IPS-NIHi11 (cell line): ENCODE results near the gene CENPP.

Source experiments
- DNase-seq: peaks from one replicate; pipeline ENCODE4 v3.0.0; 2012; ENCODE audit warnings: mixed read lengths, low spot score

CENPP gene

GRCh38 chr9:92659601-92660000, 333.8 kb downstream of the CENPP start:
- peak; percentile 45 for DNase-seq

- no peak for DNase-seq
Measured at GRCh38 chr9:92660266-92660665, 334.5 kb downstream of the CENPP start.

GRCh38 chr9:92661127-92661526, 335.4 kb downstream of the CENPP start:
- DNase-seq, result no peak

DNA sequence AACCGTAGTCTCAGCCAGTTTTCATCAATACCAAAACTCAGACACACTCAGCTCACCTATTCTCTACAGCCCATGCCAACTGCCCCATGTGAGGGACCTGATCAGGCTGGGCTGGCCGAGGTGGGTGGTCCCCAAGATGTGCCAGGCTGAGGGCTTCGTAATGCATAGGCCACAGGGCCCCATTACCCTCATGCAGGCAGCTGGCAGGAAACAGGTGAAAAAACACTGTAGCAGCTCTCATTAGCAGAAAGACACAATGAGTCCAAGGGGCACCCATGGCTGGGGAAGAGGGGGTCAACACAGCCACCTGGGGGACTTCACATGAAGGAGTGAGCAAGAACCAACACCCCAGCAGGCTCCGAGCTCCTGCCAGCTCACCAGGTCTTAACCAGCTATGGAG, 336.0 kb downstream of the CENPP start:
- DNase-seq, result no peak

DNA sequence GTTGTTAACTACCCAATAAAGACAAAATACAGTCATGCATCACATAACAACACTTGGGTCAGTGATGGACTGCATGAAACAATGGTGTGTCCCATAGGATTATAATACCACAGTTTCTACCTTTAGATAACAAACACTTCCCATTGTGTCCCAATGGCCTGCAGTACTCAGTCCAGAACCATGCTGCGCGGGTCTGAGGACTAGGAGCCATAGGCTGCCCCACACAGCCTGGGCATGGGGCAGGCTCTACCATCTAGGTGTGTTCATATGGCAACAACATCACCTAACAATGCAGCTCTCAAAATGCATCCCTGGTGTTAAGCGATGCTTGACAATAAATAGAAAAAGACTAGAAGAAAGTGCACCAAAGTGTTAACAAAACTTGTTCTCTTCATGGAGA, 337.4 kb downstream of the CENPP start:
- no peak for DNase-seq

DNA sequence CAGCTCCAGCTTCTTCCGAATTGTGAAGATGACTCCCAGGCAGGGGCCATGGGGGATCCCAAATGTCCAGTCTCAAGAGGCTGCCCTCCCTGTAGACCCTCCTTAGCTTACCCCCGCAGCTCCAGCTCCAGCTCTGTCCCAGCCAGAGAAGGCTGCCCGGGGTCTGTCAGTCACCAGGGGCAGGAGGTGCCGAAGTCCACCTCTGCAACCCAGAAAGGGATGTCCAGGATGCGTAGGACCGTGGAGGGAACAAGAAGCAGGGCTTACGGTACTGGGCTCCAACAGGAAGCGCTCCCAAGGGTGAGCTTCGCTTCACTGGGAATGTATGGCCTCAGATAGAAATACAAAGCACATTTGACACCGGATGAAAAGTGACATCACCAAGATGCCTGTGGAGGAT, 338.2 kb downstream of the CENPP start:
- no peak for DNase-seq

GRCh38 chr9:92664394-92665152, 338.8 kb downstream of the CENPP start:
- DNase-seq, result no peak

- no peak for DNase-seq
Measured at GRCh38 chr9:92665836-92666235, 340.1 kb downstream of the CENPP start.

- no peak for DNase-seq
Measured at GRCh38 chr9:92666236-92666635, 340.5 kb downstream of the CENPP start.

GRCh38 chr9:92666912-92667532, 341.3 kb downstream of the CENPP start:
- DNase-seq, result no peak

DNA sequence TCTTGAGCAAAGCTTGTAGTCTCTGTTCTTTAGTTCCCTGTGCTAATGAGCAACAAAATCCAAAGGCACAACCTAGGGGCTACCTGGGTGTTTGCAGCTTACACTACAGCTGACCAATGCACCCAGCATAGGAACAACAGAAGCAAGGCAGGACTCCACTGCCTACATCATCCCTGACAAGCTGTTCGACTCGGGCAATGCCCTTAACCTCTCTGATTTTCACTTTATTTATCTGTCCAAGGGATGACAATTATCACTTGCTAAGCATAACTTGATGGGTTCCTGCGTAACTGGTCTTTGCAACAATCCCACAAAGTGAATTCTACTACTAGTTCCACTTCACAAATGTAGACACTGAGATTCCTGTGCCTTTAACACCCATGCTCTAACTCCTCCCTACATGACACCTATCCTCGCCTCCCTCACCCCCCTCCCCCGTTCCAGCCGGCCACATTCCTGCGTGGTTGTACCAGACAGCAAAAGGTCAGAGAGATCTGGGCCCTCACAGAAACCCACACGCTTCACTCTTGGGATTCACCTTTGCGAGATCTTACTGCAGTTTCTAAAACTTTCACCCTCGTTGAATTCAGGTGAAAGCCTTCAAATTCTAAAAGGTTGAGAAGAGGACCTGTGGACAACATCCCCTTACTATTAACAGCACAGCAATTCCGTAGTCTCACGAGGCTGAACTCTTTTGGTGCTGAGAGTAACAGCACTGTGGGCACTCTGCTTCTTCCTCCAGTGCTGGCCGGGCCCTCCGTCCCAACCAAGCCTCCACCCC, 343.2 kb downstream of the CENPP start:
- DNase-seq, result peak; percentile 59

GRCh38 chr9:92669527-92669889, 343.8 kb downstream of the CENPP start:
- DNase-seq, result peak; percentile 56
